Vagina (tissue), 2 donors: ENCODE measurements around the gene EEIG1. TPM values are rescaled to one million over a fixed set of nuclear protein-coding genes. Genes with fewer than 3 reads are reported as not detected.

Experiments used
- DNase-seq, 2 donors: peaks; one replicate each; pipeline ENCODE4 v3.0.0-alpha.2; 2017; ENCODE audit errors: extremely low spot score in 2 of 2
- H3K27ac ChIP-seq: fragments of 200-600 bp; sonication (generic); one replicate; pipeline ENCODE4 v1.5.1; 2019
- H3K27me3 ChIP-seq: fragments of 200-600 bp; sonication (generic); one replicate; pipeline ENCODE4 v1.5.1; 2019
- H3K36me3 ChIP-seq, 2 donors: fragments of 200-600 bp; sonication (generic); one replicate each; pipeline ENCODE4 v1.5.1; 2017 to 2019
- H3K4me1 ChIP-seq: fragments of 200-600 bp; sonication (generic); one replicate; pipeline ENCODE4 v1.5.1; 2019
- H3K4me3 ChIP-seq, 2 donors: fragments of 200-600 bp; sonication (generic); 1 replicate in 1 of 2; 2 replicates in 1 of 2; pipeline ENCODE4 v1.5.1; 2016 to 2019
- H3K9me3 ChIP-seq: fragments of 200-600 bp; sonication (generic); one replicate; pipeline ENCODE4 v1.5.1; 2019
- POLR2A ChIP-seq, 2 donors: fragments of 450-650 bp; IDR thresholded peaks; one replicate each; pipeline ENCODE4 v1.6.1; 2017; ENCODE audit warnings: antibody characterized with exemption in 2 of 2, mild to moderate bottlenecking in 2 of 2, moderate library complexity in 2 of 2
- POLR2AphosphoS5 ChIP-seq, 2 donors: sonication (generic); formaldehyde crosslinking; IDR thresholded peaks; one replicate each; pipeline ENCODE4 v1.9.0; 2017; ENCODE audit warnings: antibody characterized with exemption in 2 of 2, mild to moderate bottlenecking in 2 of 2, low read depth in 1 of 2; ENCODE audit not compliant: insufficient read depth in 1 of 2
- intact Hi-C: fragments of 100-400 bp; cut with DNase I; formaldehyde crosslinking; loops from one replicate; pipeline ENCODE4 v1.15.1; 2023
- total RNA-seq: library from RNA; depleted of rRNA; stranded (reverse); fragments of >200 nt; gene quantifications from one replicate; pipeline ENCODE4 v1.2.3, GENCODE V29; 2016
- TF ChIP-seq, protein P1 (sequence below), 3 experiments: fragments of 450-650 bp in 2 of 3; fragments of 200-600 bp in 1 of 3; sonication (generic) in 1 of 3; IDR thresholded peaks; one replicate each; pipeline ENCODE4 v1.5.1; 2017 to 2019; ENCODE audit warnings: antibody characterized with exemption in 3 of 3, mild to moderate bottlenecking in 2 of 3, moderate library complexity in 2 of 3

EEIG1 gene
- total RNA-seq, 1 donor from 2014 or later = 30.9 TPM

DNA sequence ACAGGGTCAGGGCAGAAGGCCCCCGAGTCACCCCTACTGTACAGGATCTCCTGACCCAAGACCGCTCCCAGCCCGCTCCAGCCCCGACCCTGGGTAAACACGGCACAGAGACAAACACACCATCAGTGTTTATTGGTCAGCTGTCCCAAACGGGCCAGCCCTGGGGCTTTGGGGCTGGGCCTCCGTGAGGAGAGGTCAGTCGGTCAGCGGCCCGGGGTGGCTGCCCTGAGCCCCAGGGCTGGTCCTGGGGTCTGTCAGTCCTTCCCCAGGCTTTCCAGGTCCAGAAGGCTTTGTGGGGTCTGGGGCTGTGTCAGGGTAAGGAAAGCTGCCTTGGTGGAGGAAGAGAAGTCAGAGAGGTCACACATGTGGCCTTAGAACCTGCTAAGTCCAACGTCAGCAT is 45.8 kb downstream of the EEIG1 start:
- TF ChIP-seq POLR2AphosphoS5 (IDR thresholded peaks at IDR 0.05; ENCODE audit: insufficient read depth in 1 of 2, low read depth in 1 of 2) = no peak
- TF ChIP-seq, protein P1, sequence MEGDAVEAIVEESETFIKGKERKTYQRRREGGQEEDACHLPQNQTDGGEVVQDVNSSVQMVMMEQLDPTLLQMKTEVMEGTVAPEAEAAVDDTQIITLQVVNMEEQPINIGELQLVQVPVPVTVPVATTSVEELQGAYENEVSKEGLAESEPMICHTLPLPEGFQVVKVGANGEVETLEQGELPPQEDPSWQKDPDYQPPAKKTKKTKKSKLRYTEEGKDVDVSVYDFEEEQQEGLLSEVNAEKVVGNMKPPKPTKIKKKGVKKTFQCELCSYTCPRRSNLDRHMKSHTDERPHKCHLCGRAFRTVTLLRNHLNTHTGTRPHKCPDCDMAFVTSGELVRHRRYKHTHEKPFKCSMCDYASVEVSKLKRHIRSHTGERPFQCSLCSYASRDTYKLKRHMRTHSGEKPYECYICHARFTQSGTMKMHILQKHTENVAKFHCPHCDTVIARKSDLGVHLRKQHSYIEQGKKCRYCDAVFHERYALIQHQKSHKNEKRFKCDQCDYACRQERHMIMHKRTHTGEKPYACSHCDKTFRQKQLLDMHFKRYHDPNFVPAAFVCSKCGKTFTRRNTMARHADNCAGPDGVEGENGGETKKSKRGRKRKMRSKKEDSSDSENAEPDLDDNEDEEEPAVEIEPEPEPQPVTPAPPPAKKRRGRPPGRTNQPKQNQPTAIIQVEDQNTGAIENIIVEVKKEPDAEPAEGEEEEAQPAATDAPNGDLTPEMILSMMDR (IDR thresholded peaks at IDR 0.05) = no peak
- no peak for TF ChIP-seq POLR2A (IDR thresholded peaks at IDR 0.05)
- H3K4me1 ChIP-seq = peaks cover 54% of the 10 kb centered on the region
- DNase-seq = no peak
- no peaks in the 10 kb centered on the region for H3K36me3 ChIP-seq
- no peak overlapping the region for H3K4me3 ChIP-seq
- no peaks in the 10 kb centered on the region for H3K9me3 ChIP-seq
- H3K27ac ChIP-seq = no peak overlapping the region
- H3K27me3 ChIP-seq = no peaks in the 10 kb centered on the region
- intact Hi-C loops = no loop called here

DNA sequence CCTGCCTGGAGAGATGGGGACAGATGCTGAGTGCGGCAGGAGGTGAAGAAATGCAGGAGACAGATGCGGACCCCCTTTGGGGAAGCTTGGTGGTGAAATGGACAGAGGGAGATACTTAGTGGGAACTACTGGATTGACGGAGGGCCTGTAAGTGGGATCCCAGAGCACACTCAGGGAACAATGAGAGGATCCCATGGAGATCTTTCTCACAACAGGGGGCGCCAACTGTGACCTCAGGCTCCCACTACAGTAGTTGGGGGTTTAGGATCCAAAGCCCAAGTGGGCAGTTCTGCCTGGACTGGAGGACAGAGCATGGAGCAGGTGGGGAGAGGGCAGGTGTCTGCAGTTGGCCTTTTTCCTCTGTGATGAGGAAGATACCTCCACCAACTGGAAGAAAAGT is 46.5 kb downstream of the EEIG1 start:
- H3K4me1 ChIP-seq = peaks cover 54% of the 10 kb centered on the region
- H3K27me3 ChIP-seq = no peaks in the 10 kb centered on the region
- no peak overlapping the region for H3K4me3 ChIP-seq
- no peak overlapping the region for H3K27ac ChIP-seq
- intact Hi-C loops = no loop called here
- DNase-seq = no peak
- TF ChIP-seq POLR2AphosphoS5 (IDR thresholded peaks at IDR 0.05; ENCODE audit: insufficient read depth in 1 of 2, low read depth in 1 of 2) = no peak
- no peaks in the 10 kb centered on the region for H3K9me3 ChIP-seq
- H3K36me3 ChIP-seq = no peaks in the 10 kb centered on the region

DNA sequence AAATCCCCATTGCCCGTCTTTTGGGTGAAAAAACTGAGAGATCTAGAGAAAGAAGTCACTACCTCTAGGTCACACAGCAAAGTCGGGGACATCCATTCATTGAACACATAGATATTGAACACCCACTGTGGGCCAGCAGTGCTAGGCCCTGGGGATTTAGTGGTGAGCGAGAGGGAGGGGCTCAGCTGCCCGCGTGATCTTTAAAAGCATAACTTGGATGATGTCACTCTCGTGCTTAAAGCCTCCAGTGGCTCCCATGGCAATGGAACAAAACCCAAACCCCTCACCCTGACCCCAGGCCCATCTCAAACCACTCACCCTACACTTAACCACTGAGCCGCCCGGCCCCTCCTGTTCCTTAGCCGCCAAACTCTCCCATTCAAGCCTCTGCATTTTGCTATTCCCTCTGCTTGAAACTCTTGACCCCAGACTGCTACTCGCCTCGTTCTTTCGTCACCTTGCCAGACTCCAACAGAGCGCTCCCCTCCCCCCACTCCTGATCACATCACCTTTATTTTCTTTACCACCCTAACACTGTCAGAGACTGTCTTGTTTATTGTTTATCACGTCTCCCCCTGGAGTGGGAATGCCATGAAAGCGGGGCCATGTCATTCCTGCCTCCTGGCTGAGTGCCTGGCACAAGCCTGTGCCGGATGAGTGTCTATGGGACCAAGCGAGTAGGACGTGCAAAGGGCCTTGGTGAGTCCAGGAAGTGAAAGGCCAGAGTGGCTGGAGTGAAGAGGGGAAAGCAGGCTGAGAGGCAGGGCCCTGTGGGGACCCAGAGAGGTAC is 49.5 kb downstream of the EEIG1 start:
- H3K4me1 ChIP-seq = peaks cover 54% of the 10 kb centered on the region
- peak overlapping the region; percentile 42 to 71 for H3K4me3 ChIP-seq
- no peaks in the 10 kb centered on the region for H3K9me3 ChIP-seq
- peak in 1 of 2 donors; percentile 11 for TF ChIP-seq POLR2AphosphoS5 (IDR thresholded peaks at IDR 0.05; ENCODE audit: insufficient read depth in 1 of 2, low read depth in 1 of 2)
- TF ChIP-seq, protein P1 (IDR thresholded peaks at IDR 0.05) = no peak
- no peak for TF ChIP-seq POLR2A (IDR thresholded peaks at IDR 0.05)
- peak overlapping the region; percentile 74 for H3K27ac ChIP-seq
- no peaks in the 10 kb centered on the region for H3K36me3 ChIP-seq
- intact Hi-C loops = no loop called here
- H3K27me3 ChIP-seq = no peaks in the 10 kb centered on the region
- no peak for DNase-seq

Other genes starting within 250 kb of the EEIG1 start
- 12.3 TPM for gene TOR2A, start 245.7 kb downstream of the EEIG1 start, total RNA-seq
- 19.6 TPM for gene SH2D3C, start 202.3 kb downstream of the EEIG1 start, total RNA-seq
- gene CDK9, start 195.0 kb downstream of the EEIG1 start, total RNA-seq = 66.3 TPM
- gene FPGS, start 178.1 kb downstream of the EEIG1 start, total RNA-seq = 99.7 TPM
- 130 TPM for gene ENG, start 126.3 kb downstream of the EEIG1 start, total RNA-seq
- 33.4 TPM for gene AK1, start 103.3 kb downstream of the EEIG1 start, total RNA-seq
- gene ST6GALNAC6, start 81.4 kb downstream of the EEIG1 start, total RNA-seq = 108 TPM
- 33.1 TPM for gene ST6GALNAC4, start 63.9 kb downstream of the EEIG1 start, total RNA-seq
- 10.3 TPM for gene PIP5KL1, start 50.2 kb downstream of the EEIG1 start, total RNA-seq
- 17.7 TPM for gene DPM2, start 43.1 kb downstream of the EEIG1 start, total RNA-seq
- 13.3 TPM for gene NAIF1, start 86.3 kb upstream of the EEIG1 start, total RNA-seq
- gene SLC25A25, start 87.2 kb upstream of the EEIG1 start, total RNA-seq = 44.4 TPM
- gene PTGES2, start 146.7 kb upstream of the EEIG1 start, total RNA-seq = 101 TPM
- 136 TPM for gene LCN2, start 168.5 kb upstream of the EEIG1 start, total RNA-seq
- gene BBLN, start 179.3 kb upstream of the EEIG1 start, total RNA-seq = 134 TPM
- gene CIZ1, start 210.6 kb upstream of the EEIG1 start, total RNA-seq = 101 TPM
- 33.4 TPM for gene DNM1, start 222.4 kb upstream of the EEIG1 start, total RNA-seq